OCI-M2 (cell line): Measurements from ENCODE around the gene USF2.
"Not testable (repeated sequence)": the region's sequence is repeated elsewhere in the genome, so short reads cannot be mapped to it uniquely, and the experiment has no call there.

Experiments
- DNase-seq: peaks from one replicate; lab custom pipeline; 2025; ENCODE audit not compliant: unreplicated experiment; lab: John Stamatoyannopoulos, UW

Gene USF2, protein sequence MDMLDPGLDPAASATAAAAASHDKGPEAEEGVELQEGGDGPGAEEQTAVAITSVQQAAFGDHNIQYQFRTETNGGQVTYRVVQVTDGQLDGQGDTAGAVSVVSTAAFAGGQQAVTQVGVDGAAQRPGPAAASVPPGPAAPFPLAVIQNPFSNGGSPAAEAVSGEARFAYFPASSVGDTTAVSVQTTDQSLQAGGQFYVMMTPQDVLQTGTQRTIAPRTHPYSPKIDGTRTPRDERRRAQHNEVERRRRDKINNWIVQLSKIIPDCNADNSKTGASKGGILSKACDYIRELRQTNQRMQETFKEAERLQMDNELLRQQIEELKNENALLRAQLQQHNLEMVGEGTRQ

DNA sequence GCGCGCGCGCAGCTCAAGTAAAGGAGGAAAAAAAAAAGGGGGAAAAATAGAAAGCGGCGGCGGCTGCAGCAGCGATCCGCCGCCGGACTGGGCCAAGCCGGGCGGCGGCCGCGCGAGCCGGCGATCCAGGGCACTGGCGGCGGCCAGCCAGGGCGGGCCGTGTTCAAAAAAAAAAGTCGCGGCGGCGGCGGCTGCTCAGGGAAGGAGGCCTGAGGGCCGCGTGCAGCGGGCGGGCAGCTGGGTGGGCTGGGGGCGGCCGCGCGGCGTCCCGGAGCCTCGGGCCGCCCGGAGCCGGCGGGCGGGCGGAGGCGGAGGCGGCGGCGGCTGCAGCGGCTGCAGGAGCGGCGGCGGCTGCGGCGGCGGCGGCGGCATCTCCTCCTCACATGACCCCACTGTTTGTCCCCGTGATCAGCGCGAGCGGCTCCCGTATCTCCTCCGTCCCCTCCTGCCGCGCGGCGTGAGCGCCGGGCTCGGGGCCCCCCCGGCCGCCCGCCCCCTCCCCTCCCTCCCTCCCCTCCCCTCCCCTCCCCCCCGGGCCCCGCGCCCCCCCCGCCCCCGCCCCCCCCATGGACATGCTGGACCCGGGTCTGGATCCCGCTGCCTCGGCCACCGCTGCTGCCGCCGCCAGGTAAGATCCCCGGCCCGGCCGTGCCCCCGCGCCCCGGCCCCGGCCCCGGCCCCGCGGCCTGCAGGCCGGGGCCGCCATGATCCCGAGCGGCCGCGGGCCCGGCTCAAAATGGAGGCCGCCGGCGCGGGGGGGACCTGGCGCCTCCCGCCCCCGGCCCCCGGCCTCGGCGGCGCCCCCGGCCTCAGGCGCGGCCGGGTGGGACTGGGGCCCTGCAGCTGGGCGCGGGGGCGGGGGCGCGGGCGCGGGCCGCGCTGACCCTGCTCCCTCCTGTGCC is at the start of gene USF2:
USF2 (plus strand) TSS at position 427 of the 902 bp plus-strand sequence; CDS start at position 567, 140 bp downstream.
- no peak for DNase-seq

DNA sequence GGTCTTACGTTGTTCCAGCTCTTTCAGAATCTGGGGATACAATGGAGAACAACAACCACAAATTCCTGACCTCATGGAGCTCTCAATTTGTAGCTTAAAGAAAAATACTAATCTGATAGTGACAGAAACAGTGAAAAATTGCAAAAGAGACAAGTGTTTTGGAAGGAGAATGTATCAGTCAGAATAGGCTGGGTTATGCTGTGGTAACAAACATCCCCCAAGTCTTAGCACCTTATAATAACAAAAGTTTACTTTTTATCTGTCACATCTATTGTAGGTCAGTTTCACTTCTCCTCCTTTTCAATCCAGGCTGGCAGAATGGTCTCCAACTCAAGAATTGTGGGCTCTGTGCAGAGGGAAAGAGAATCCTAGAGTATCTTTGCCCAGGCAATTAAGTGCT is 49.8 kb upstream of the USF2 start:
- no peak for DNase-seq

DNA sequence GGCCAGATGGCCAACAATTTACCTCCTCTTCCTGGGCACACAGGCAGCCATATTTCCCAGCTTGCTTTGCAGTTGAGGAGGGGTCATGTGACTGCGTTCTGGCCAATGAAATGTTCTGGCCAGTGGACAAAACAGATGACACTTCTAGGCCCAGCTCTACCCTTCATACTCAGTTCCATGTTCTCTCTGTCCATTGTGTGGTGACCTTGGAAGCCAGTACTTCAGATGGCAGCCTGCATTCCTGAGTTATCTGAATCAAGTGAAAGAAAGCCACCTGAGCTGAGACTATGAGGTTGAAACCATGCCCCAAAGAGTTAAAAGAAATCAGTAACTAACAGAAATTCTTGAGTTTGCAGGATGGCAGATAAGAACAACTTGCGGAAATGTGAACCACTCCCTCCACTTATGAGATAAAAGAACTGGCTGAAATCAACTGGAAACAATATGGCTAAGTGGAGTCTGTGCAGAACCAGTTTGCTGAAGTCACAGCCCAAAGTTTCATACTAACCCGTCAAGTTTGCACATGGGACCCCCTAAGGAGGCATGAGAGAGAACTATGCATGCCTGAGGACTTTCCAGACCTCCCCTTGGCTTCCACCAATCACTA is 48.3 kb upstream of the USF2 start:
- peak; percentile 95 for DNase-seq

DNA sequence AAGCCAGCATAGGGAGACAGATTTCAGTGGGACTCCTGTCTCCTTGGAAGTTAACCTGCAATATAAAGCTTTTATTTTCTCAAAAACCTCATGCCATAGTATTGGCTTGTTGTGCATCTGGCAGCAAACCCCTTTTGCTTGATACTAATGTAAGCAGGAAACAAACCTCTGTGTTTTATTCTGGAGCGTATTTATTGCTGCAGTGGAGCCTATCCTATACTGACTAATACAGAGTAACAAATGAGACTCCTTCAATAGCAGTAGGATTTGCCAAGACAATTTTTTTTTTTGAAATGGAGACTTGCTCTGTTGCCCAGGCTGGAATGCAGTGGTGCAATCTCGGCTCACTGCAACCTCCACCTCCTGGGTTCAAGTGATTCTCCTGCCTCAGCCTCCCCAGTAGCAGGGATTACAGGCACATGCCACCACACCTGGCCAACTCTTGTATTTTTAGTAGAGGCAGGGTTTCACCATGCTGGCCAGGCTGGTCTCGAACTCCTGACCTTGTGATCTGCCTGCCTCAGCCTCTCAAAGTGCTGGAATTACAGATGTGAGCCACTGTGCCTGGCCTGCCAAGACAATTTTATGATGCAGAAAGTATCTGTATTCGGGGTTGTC is 47.7 kb upstream of the USF2 start:
- DNase-seq: not testable (repeated sequence)

DNA sequence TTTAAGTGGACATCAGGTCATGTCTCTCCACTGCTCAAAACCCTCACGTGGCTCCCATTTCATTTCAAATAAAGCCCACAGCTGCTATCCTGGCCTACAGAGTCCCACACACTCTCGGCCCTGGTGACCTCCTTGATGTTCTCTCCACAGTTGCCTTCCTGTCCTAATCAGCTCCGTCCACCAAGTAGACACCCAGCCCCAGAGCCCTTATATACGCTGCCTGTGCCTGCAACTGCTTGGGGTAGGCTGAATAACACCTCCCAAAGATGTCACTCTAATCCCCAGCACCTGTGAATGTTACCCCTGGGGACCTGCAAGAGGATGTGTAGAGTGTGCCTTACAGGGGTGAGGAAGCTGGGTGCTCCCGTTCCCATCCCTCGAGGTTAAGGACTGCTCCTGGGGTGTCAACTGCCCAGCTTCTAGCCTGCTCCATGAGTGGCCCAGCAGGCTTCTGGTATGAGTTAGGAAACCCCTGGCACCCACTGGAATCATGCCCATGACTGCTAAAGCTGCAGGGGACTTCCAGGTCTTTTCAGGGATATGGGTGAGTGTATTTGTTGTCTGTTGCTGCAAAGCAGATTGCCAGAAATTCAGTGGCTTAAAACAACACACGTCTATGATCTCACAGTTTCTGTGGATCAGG is 46.3 kb upstream of the USF2 start:
- DNase-seq: no peak

DNA sequence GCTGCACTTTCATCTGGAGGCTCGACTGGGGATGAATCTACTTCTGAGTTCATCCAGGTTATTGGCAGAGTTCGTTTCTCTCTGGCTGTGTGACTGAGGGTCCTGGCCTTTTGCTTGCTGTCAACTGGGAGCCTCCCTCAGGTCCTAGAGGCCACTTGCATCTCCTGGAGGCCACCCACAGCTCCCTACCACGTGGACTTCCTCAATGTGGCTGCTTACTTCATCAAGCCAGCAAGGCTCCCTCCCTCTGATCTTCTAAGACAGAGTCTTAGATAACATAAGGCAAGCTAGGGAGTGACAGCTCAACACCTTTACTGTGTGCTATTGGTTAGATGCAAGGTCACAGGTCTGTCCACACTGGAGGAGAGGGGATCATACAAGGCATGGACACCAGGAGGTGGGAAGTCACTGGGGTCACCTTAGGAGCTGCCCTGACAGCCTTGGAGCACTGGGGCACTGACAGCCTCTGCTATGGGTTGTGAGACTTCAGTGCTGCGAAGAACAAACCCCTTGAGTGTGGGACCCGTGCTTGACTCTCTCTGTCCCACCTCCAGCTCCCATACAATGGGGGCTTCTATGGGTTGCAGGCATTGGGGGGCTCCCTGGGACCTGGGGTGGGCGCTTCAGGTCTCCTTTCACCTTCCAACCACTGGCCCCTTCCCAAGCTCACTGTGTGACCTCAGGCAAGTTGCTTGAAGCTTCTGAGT is 45.5 kb upstream of the USF2 start:
- no peak for DNase-seq

DNA sequence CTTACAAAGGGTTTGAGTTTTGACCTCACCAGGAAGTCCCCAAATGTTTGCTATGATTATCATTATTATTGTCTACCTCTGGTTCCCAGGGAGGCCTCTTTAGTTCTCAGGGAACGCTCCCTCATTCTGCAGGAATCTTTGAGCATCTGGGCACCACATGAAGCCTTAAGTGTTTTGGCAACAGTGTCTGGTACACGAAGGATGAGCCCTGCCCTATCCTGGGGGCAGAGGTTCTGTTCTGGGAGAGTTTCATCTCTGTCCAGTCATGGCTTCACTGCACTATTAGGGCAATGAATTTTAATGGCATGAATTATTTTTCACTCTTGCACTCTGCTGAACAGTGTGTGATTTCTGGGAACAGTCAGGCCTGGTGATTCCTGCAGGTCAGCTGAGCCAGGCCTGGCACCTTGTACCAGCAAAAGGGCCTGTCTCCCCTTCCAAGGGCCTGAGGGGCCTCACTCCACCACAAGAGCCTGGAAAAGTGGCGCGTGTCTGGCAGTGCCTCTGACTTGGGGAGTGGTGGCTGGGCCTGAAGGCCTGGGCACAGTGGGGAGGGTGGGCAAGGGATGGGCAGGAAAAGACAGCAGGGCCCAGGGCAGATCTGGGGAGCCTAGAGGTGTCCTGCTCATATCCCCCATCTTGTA is 44.8 kb upstream of the USF2 start:
- no peak for DNase-seq

DNA sequence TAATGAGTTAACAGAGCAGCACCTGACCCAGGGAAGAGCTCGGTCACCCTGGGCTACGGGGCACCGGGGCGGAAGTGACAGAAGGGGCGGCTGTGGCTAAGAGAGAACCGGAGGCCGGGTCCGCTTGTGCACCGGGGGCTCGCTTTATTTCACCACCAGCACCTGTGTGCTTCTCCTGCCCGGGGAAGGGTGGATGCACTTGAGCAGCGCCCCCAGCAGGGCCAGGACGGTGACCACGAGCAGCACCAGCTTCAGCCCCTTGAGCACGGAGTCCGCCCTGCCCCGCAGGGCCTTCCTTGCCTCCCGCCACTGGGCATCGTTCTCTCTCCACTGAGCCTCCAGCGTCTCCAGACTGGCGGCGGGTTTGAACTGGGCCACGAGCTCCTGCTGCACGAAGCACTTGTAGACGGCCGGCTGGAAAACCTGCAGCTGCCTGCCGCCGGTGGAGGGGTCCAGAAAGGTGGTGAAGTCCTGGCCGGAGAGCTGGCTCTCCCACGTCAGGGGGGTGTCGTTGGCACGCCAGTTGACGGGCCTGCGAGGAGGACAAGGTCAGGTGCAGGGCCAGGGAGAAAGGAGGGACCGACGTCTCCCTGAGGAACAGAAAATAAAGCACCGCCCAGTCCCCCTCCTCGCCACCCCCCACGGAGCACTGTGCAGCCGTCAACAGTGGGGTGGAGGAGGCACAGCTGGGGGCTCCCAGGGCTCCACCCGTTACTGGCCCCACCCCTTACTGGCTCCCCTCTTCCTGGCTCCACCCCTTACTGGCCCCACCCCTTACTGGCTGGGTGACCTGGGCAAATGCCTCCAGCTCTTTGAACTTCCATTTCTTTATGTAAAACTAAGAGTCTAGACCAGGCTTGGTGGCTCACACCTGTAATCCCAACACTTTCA is 43.8 kb upstream of the USF2 start:
- no peak for DNase-seq

DNA sequence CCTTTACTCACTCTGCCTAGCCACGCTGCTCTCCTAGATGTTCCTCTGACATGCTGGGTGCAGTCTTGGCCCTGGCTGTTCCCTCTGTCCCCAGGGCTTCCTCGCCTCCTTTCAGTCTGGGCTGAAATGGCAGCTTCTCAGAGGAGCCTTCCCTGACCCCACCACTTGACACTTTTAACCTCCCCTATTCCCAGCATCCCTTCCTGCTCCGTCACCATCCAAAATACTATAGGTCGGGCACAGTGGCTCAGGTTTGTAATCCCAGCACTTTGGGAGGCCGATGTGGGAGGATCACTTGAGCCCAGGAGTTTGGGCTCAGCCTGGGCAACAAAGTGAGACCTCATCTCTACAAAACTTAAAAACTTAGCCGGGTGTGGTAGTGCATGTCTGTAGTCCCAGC is 42.8 kb upstream of the USF2 start:
- no peak for DNase-seq

DNA sequence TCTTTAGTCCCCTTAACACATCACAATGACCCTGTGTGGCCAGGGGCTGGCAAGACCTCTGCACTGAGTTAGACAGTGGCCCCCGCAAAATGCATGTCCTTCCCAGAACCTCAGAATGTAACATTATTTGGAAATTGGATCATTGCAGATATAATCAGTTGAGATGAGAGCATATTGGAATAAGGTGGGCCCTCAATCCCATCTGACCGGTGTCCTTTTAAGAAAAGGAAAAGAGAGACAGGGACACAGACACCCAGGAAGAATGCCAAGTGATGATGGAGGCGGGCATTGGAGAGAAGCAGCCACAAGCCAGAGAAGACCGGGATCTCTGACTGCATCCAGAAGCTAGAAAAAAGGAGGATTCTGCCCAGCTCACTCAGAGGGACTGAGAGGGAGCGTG is 42.0 kb upstream of the USF2 start:
- DNase-seq: no peak

DNA sequence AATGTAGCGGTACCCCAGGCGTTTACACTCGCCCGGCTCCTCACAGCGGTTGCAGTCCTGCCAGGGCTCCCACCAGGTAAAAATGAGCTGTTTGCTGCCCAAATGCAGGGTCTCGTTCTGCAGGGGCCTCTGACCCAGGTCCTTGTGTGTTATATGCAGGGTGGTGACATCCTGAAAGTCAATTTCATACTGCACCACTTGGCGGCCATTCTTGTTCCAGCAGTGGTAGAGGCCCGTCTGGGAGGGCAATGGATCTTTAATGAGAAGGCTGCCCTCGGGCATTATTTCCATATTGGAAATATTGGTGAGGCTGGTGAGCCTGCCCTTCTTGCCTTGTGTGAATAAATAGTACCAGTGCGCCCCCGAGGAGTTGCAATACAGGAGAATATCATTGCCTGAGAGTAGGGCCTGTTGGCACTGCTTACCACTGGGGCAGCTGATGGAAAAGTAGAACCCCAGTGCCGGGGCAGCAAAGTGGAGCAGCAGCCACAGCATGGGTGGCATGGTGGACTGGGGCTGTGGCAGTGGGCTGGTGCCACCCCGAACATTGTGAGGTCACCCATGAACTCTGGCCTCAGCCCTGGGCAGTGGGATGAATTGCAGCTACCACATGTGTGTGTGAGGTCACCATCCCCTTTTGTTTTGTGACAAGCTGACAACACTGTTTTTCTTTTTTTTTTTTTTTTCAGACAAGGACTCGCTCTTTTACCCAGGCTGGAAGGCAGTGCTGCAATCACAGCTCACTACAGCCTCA is 40.4 kb upstream of the USF2 start, which contains the start of gene FAM187B:
FAM187B (minus strand) TSS at position 563 of the 754 bp plus-strand sequence; CDS start at position 504, 59 bp downstream.
- no peak for DNase-seq

DNA sequence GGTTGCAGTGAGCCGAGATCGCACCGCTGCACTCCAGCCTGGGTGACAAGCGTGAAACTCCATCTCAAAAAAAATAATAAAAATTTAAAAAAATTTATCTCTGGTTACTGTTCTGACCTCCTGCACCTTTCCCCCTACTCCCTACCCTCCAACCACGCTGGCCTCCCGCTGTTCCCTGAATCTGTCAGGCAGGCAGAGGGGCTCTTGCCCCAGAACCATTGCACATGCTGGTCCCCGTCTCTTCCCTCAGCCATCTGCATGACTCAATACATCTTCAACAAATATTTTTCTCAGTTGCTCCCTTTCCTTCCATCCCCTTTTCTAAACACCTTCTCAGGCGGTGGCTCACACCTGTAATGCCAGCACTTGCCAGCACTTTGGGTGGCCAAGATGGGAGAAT is 39.2 kb upstream of the USF2 start:
- DNase-seq: no peak

DNA sequence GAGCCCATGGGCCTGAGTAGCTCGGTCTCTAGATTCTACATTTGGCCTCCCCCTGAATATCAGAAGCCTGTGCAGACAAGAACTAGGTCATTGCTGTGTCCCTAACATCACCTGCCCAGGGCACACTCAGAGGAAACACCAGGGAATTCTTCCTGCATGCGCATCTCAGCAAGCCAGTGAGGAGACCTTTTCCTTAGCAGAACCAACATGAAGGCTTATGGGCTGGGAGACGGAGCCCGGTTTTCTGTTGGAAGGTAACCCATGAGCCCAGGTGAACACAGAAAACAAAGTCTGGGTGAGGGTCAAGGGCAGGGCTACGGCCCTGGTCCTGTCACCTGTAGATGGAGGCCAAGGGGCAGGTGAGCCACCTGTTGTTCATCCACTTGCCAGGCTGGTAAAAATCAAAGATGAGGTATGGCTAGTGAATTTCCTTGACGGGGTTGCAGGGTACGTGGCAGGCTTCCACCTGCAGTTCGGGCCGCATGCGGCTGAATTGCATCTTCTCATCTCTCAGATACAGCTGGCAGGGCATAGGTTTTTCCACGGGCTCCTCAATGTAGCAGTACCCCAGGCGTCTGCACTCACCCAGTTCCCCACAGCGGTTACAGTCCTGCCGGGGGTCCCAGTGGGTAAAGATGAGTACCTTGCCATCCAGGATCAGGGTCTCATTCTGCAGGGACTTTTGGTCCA is 36.7 kb upstream of the USF2 start:
- DNase-seq: no peak

DNA sequence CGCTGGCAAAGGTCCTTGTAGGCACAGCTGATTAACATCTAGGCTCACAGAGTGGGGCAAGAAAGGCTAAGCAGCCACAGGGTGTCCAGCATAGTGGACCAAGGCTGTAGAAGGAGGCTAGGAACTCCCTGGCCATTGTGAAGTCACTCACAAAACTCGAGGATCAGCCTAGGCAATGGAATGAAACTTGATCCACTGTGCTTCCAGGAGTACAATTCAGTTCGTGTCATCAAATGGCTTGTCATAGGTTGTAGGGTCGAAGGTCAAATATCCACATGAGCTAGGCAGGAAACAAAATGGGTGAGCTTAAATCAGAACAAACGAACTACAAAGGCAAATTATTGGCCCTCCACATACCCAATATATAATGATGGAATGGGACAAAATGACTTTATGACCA is 35.9 kb upstream of the USF2 start:
- no peak for DNase-seq

DNA sequence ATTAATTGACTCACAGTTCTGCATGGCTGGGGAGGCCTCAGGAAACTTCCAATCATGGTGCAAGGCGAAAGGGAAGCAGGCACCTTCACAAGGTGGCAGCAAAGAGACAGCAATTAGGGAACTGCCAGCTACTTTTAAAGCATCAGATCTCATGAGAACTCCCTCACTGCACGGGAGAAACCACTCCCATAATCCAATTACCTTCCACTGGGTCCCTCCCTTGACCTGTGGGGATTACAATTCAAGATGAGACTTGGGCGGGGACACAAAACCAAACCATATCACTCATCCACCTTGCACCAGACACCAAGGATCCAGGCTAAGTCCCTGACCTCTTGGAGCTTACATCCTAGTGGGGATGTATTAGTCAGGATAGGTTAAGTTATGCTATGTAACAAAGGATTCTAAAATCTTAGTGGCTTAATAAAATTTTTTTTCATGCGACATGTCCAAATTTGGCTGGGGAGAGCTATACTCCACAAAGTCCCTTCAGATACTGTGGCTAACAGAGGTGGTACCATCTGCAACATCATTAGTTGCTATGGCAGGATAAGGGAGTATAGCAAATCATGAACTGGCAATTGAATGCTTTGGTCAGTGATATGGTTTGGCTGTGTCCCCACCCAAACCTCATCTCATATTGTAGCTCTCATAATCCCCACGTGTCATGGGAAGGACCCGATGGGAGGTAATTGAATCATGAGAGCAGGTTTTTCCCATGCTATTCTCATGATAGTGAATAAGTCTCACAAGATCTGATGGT is 31.9 kb upstream of the USF2 start:
- DNase-seq: no peak

DNA sequence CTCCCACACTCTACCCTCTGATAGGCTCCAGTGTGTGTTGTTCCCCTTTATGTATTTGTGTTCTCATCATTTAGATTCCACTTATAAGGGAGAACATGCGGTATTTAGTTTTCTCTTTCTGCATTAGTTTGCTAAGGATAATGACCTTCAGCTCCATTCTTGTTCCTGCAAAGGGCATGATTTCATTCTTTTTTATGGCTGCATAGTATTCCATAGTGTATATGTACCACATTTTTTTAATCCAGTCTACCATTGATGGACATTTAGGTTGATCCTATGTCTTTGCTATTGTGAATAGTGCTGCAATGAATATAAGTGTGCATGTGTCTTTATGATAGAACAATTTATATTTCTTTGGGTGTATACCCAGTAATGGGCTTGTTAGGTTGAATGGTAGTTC is 29.2 kb upstream of the USF2 start:
- DNase-seq: not testable (repeated sequence)

DNA sequence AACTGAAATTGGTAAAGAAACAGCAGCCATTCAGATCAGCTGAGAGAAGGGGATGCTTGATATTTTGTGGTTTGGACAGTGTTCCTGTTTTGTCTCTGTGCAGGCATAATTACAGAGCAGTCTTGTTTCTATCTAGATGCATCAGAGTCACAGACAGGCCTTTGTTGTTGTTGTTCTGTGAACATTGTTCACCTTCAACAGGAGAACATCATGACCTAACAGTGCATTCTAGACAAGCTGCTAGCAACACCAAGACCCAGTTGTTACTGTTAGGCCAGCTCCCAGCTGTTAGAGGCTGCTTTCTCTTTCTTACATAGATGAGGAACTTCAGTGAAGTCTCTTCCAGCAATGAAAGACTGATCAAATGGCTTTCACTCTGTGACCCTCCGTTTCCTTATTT is 28.4 kb upstream of the USF2 start:
- no peak for DNase-seq
